PC-9 (cell line): ENCODE results near the gene ZNF415. TPM values are rescaled to one million over a fixed set of nuclear protein-coding genes. Genes with fewer than 3 reads are reported as not detected.
A peak's percentile ranks its signal among the peaks of the same experiment; 100 is the strongest.

Source experiments
- BruUV-seq: library from RNA; stranded (reverse); fragments of 400-500 nt; replicated peaks from 2 replicates; lab custom pipeline; 2021; lab: Mats Ljungman, UMichigan
- CTCF ChIA-PET: fragments of 300-600 bp; sonication (Branson Sonifier 250); formaldehyde crosslinking; loops from one replicate; lab custom pipeline; 2022; ENCODE audit warnings: antibody characterized with exemption; lab: Charles Lee
- POLR2A ChIA-PET: fragments of 300-600 bp; sonication (Branson Sonifier 250); formaldehyde crosslinking; loops from one replicate; lab custom pipeline; 2022; ENCODE audit warnings: antibody characterized with exemption; ENCODE audit not compliant: unreplicated experiment; lab: Charles Lee
- DNase-seq, 2 experiments: peaks; one replicate each; pipeline versions ENCODE4 v3.0.0 to v3.0.0-alpha.2; 2015 to 2022; ENCODE audit warnings: mixed read lengths in 1 of 2
- H2AFZ ChIP-seq: fragments of 200-600 bp; sonication (generic); 2 replicates; pipeline ENCODE4 v1.8.1; 2017; ENCODE audit warnings: antibody characterized with exemption
- H3F3A ChIP-seq: fragments of 200-600 bp; sonication (generic); 2 replicates; pipeline ENCODE4 v1.8.1; 2017; ENCODE audit warnings: antibody characterized with exemption, mild to moderate bottlenecking, low read depth; ENCODE audit not compliant: insufficient read depth
- H3K27ac ChIP-seq: fragments of 200-600 bp; sonication (generic); 2 replicates; pipeline ENCODE4 v1.6.1; 2016; ENCODE audit warnings: mixed run types
- H3K27me3 ChIP-seq: fragments of 200-600 bp; sonication (generic); 2 replicates; pipeline ENCODE4 v1.6.1; 2016; ENCODE audit warnings: low read depth, mixed run types; ENCODE audit not compliant: insufficient read depth
- H3K36me3 ChIP-seq: fragments of 200-600 bp; sonication (generic); 2 replicates; pipeline ENCODE4 v1.6.1; 2016; ENCODE audit warnings: low read depth, mixed run types
- H3K4me1 ChIP-seq: fragments of 200-600 bp; sonication (generic); replicated peaks from 2 replicates; pipeline ENCODE4 v1.6.1; 2016; ENCODE audit warnings: mixed run types; ENCODE audit not compliant: insufficient read depth
- H3K4me2 ChIP-seq: fragments of 200-600 bp; sonication (generic); 2 replicates; pipeline ENCODE4 v1.6.1; 2017; ENCODE audit warnings: mixed run types
- H3K4me3 ChIP-seq: fragments of 200-600 bp; sonication (generic); 2 replicates; pipeline ENCODE4 v1.6.1; 2016; ENCODE audit warnings: mixed run types
- H3K79me2 ChIP-seq: fragments of 200-600 bp; sonication (generic); 2 replicates; pipeline ENCODE4 v1.6.1; 2017; ENCODE audit warnings: low read depth, mixed run types
- H3K9me2 ChIP-seq: fragments of 200-600 bp; sonication (generic); 2 replicates; pipeline ENCODE4 v1.8.1; 2017; ENCODE audit warnings: mild to moderate bottlenecking; ENCODE audit not compliant: insufficient read depth
- H3K9me3 ChIP-seq: fragments of 200-600 bp; sonication (generic); 2 replicates; pipeline ENCODE4 v1.8.1; 2016; ENCODE audit warnings: low read depth; ENCODE audit not compliant: insufficient read depth
- H4K20me1 ChIP-seq: fragments of 200-600 bp; sonication (generic); 2 replicates; pipeline ENCODE4 v1.8.1; 2017; ENCODE audit not compliant: insufficient read depth
- CTCF ChIP-seq: fragments of 200-600 bp; sonication (generic); conservative IDR thresholded peaks from 2 replicates; pipeline ENCODE4 v1.6.1; 2017; ENCODE audit warnings: mixed run types, antibody characterized with exemption, mild to moderate bottlenecking, moderate library complexity
- EZH2 ChIP-seq: fragments of 200-600 bp; sonication (generic); IDR thresholded peaks from 2 replicates; pipeline ENCODE4 v1.8.0; 2017; ENCODE audit warnings: antibody characterized with exemption, low read depth
- intact Hi-C: fragments of 100-400 bp; cut with micrococcal nuclease; formaldehyde crosslinking; loops from one replicate; pipeline ENCODE4 v1.10.0; 2022; ENCODE audit not compliant: unreplicated experiment
- total RNA-seq: library from RNA; stranded (reverse); gene quantifications from 2 replicates; pipeline ENCODE4 v1.2.3, GENCODE V29; 2021

ZNF415 gene
- total RNA-seq, 1 experiment from 2014 or later, result 12.9 TPM

- intact Hi-C loops, result no loop called here
- H3K4me1 ChIP-seq, result no peaks in the 10 kb centered on the region
- no TSS peak for BruUV-seq
- no peak overlapping the region for H3K27ac ChIP-seq
- ChIA-PET POLR2A (no interaction called here), CTCF (no interaction called here)
- TF ChIP-seq CTCF (no peak), EZH2 (no peak)
- peaks cover 73% of the 10 kb centered on the region for H3K9me3 ChIP-seq
- no peaks in the 10 kb centered on the region for H4K20me1 ChIP-seq
- no peaks in the 10 kb centered on the region for H3K27me3 ChIP-seq
- H3K4me3 ChIP-seq, result no peak overlapping the region
- H3K36me3 ChIP-seq, result peaks cover 8% of the 10 kb centered on the region
- DNase-seq, result no peak
- H3K79me2 ChIP-seq, result no peaks in the 10 kb centered on the region
- H3K9me2 ChIP-seq, result no peaks in the 10 kb centered on the region
- no peak overlapping the region for H3K4me2 ChIP-seq
- H2AFZ ChIP-seq, result no peak overlapping the region
- no peaks in the 10 kb centered on the region; the same call in 1 of the 2 replicates for H3F3A ChIP-seq
Measured at GRCh38 chr19:53136432-53136831, 3.7 kb upstream of the ZNF415 start.

GRCh38 chr19:53131727-53132126 lies 983 bp downstream of the ZNF415 start:
- no peak overlapping the region for H3K27ac ChIP-seq
- H3F3A ChIP-seq, result no peaks in the 10 kb centered on the region
- peaks cover 28% of the 10 kb centered on the region for H3K9me3 ChIP-seq
- peak overlapping the region; percentile 52; the same call in 1 of the 2 replicates for H3K4me3 ChIP-seq
- peak overlapping the region; percentile 74; the same call in 1 of the 2 replicates for H2AFZ ChIP-seq
- H4K20me1 ChIP-seq, result no peaks in the 10 kb centered on the region
- no TSS peak for BruUV-seq
- intact Hi-C loops, result no loop called here
- peak overlapping the region; percentile 72 for H3K4me2 ChIP-seq
- no peaks in the 10 kb centered on the region for H3K27me3 ChIP-seq
- TF ChIP-seq EZH2 (no peak), CTCF (no peak)
- ChIA-PET CTCF (no interaction called here), POLR2A (no interaction called here)
- peak in 1 of 2 experiments; percentile 2 for DNase-seq
- H3K36me3 ChIP-seq, result no peaks in the 10 kb centered on the region
- no peaks in the 10 kb centered on the region for H3K79me2 ChIP-seq
- H3K9me2 ChIP-seq, result no peaks in the 10 kb centered on the region
- no peaks in the 10 kb centered on the region for H3K4me1 ChIP-seq

GRCh38 chr19:53131085-53131590 lies 1.6 kb downstream of the ZNF415 start:
- H3K4me1 ChIP-seq, result no peaks in the 10 kb centered on the region
- BruUV-seq, result no TSS peak
- peaks cover 22% of the 10 kb centered on the region for H3K9me3 ChIP-seq
- no peak for DNase-seq
- no peak overlapping the region for H2AFZ ChIP-seq
- CTCF ChIA-PET, result no interaction called here
- no peaks in the 10 kb centered on the region for H3K27me3 ChIP-seq
- TF ChIP-seq CTCF, result no peak
- TF ChIP-seq EZH2, result no peak
- H3K79me2 ChIP-seq, result no peaks in the 10 kb centered on the region
- POLR2A ChIA-PET, result no interaction called here
- H3K4me3 ChIP-seq, result no peak overlapping the region
- H3K27ac ChIP-seq, result no peak overlapping the region
- no peak overlapping the region for H3K4me2 ChIP-seq
- no peaks in the 10 kb centered on the region for H3K9me2 ChIP-seq
- no peaks in the 10 kb centered on the region for H3K36me3 ChIP-seq
- intact Hi-C loops, result no loop called here
- no peaks in the 10 kb centered on the region for H3F3A ChIP-seq
- no peaks in the 10 kb centered on the region for H4K20me1 ChIP-seq
